Left forelimb (tissue), 1 donor: ENCODE measurements around the gene CAPN9.
"Not testable (repeated sequence)": the region's sequence is repeated elsewhere in the genome, so short reads cannot be mapped to it uniquely, and the experiment has no call there.

Source experiments
- DNase-seq: peaks from one replicate; pipeline ENCODE4 v3.0.0-alpha.2; 2018; ENCODE audit warnings: low spot score

Gene CAPN9

GRCh38 chr1:230824551-230824918 lies 77.3 kb downstream of the CAPN9 start:
- no peak for DNase-seq

GRCh38 chr1:230824919-230825721 lies 77.9 kb downstream of the CAPN9 start:
- no peak for DNase-seq

DNA sequence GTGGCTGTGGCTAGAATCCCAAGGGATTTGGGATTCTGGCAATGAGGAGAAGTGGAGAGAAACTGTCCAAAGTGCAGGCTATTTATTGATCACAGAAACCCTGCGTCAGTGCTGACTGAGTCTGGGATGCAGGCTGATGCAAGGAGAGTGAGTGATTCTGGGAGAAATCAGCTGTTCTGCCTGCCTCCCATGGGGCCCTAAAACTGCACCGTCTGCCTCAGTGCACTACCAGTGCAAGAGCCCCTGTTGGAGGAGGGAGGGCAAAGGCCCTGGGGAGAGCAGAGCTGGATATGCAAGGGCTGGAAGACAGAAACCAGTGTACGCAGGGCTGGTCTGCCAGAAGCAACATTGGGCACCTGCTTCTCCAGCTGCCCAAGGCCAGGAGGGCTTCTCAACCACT lies 78.6 kb downstream of the CAPN9 start:
- DNase-seq: no peak

- DNase-seq: no peak
These were observed 79.1 kb downstream of the CAPN9 start for GRCh38 chr1:230826166-230826875.

DNA sequence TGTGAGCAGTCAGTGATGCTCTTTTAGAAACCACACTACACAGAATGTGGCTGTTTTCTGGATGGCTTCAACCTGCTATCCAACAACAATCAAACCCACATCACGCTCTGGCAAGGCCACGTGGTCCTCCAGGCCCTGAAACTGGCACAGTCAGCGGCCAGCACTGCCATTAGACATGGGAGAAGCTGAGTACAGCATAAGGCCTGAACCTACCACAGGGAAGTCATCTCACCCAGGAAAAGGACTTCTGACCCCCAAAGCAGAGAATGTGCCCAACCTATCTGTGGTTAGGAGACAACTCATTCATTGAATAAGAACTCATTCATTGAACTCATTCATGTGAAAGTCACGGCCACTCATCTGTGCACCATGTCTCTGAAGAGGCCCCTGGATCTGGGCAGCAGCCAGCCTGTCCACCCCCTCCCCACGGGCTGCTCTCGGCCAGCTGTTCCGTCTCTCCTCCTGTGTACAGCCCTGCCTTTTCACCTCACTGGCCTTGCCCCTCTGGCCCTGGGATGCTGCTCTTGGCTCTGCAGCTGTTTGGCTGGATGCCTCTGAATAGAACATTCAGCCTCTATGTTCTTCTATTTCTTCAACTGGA lies 80.0 kb downstream of the CAPN9 start:
- DNase-seq: no peak

DNA sequence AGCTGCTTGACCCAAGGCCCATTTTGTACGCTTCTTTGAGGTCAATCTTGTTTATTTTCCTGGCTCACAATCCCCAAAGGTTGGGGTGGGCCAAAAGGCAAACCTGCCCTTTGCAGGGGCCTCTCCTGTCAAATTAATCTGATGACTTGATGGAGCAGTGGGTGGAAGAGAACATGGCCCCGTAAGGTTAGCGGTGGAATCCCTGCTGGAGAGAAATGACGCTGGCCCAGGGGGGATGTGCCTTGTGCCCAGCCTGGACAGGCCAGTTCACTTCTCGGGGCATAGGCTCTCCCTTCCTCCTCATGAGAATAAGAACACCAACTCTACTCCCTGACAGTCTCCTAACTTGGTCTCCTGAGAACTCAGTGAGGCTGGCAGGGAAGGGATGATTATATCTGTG lies 80.6 kb downstream of the CAPN9 start:
- DNase-seq: no peak

- DNase-seq: no peak
These were observed 81.2 kb downstream of the CAPN9 start for GRCh38 chr1:230828421-230828820.

GRCh38 chr1:230831771-230832170 lies 84.6 kb downstream of the CAPN9 start:
- no peak for DNase-seq

DNA sequence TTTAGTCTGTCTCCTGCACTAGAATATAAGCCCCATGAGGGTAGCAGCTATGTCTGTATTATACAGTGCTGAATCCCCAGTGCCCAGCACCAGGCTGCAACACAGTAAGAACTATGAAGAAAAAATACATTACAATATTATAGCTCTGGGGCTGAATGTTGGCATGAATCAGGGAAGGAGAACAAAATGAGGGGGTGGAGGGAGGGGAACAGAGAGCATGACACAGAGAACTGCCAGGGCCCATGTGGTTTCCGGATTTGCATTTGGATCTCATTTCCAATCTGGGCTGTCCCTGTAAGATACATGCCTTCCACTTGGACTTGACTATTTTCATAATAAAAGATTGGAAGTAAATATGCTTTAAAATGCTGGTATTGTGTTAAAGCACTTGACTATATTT lies 85.3 kb downstream of the CAPN9 start:
- DNase-seq: no peak

DNA sequence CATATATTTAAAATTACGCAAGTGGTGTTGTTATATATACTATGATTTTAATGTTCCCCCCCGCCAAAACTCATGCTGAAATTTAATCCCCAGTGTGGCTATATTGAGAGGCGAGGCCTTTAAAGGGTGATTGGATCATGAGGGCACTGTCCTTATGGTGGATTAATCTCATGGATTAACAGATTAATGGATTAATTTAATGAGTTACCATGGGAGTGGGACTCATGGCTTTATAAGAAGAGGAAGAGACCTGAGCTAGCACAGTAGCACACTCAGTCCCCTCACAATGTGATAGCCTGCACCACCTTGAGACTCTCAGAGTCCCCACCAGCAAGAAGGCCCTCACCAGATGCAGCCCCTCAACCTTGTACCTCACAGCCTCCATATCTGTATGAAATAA lies 86.3 kb downstream of the CAPN9 start:
- peak; percentile 15 for DNase-seq

GRCh38 chr1:230834292-230834691 lies 87.1 kb downstream of the CAPN9 start:
- no peak for DNase-seq

GRCh38 chr1:230836347-230836746 lies 89.2 kb downstream of the CAPN9 start:
- DNase-seq: no peak

GRCh38 chr1:230836793-230837192 lies 89.6 kb downstream of the CAPN9 start:
- no peak for DNase-seq

DNA sequence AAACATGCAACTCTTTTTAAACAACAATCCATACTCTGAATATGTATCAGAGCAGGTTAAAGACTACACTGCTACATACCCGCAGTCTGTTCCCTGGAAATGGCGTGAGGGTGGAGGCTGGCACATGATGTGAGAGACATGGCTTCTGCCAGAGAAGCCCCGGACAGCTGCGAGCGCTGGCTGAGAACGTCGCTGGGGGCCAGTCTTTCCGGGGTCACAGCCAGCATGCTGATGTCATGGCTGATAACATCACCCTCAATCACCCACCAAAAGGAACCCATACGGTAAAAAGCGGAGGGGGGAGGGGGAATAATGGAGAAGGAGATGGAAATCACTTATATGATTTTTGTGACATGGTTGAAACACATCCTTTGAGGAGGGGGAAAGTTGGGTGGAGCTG lies 92.0 kb downstream of the CAPN9 start:
- no peak for DNase-seq

- no peak for DNase-seq
These were observed 95.6 kb downstream of the CAPN9 start for GRCh38 chr1:230842801-230843200.

- DNase-seq: no peak
These were observed 96.5 kb downstream of the CAPN9 start for GRCh38 chr1:230843503-230844309.

DNA sequence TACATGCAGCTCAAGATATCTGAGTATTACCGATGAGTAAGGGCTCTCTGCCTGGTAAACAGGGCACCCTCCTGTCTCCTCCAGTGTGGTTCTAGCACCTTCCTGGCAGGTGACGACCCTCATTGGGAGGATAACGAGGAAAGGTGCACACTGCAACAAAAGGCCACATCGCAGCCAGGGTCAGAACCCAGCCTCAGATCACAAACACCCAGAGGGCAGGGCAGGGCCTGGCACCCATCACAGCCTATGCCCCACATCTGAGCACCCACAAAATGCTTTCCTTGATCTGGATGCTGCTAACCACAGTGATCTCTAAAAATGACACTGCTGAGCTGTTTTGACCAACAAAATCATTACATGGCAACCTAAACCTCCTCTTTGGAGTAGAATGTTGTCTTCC lies 97.4 kb downstream of the CAPN9 start:
- no peak for DNase-seq

DNA sequence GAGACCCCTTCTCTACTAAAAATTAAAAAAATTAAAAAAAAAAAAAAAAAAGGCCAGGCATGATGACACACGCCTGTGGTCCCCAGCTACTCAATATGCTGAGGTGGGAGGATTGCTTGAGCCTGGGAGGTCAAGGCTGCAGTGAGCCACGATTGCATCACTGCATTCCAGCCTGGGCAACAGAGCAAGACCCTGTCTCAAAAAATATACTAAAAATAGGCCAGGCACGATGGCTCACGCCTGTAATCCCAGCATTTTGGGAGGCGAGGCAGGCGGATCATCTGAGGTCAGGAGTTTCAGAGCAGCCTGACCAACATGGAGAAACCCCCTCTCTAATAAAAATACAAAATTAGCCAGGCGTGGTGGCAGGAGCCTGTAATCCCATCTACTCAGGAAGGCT lies 98.0 kb downstream of the CAPN9 start:
- DNase-seq: not testable (repeated sequence)

DNA sequence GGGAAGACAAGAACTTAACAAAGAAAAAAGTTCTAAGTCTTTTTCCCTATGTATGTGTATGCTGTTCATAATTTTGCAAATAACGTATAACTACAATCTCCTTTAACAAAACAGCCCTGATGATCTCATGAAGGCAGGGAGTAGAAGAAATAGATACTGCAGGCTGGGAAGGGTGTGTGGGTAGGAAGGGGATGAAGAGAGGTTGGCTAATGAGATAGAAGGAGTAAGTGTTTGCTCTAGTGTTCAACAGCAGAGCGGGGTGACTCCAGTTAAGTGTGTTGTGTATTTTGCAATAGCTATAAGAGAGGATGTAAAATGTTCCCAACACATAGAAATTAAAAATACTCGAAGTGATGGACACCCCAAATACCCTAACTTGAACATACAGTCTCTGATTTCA lies 101.0 kb downstream of the CAPN9 start:
- no peak for DNase-seq

DNA sequence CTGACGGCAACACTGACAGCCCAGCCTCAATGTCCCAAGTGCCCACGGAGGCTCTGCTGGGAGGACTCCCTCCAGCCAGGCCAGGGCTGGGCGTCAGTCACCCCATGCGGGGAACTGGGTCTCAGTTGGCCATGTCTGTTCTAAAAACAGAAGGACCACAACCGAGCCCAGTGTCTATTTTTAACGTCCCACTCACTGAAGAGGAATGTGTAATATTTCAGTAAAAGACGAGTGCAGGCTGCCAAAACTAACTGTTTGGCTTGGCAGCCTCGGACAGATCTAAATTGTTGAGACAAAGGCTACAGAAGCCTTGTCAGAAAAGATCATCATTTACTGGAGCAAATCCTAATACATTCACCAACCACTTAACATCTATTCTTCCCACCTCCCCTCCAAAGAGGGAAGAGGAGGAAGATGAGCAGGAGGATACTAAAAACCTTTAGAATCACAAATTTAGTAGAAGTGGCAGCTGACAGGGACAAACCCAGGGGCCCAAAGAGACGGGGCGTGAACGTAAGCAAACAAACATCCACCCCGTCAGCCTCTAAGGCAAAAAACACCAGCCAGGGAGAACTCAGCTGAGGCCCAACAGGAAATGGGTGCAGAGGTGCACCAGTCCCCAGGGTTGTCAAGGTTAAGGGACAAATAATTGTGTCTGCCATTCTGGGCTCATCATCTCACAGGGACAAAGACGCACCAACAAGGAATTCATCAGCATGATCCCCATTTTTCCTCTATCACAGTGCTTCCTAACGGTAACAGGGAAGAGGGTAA lies 102.5 kb downstream of the CAPN9 start:
- no peak for DNase-seq

GRCh38 chr1:230850547-230850946 lies 103.4 kb downstream of the CAPN9 start:
- no peak for DNase-seq

- DNase-seq: no peak
These were observed 104.1 kb downstream of the CAPN9 start for GRCh38 chr1:230851291-230851691.
